ENCODE data around the gene ARFGEF2.

The ARFGEF2 gene

DNA sequence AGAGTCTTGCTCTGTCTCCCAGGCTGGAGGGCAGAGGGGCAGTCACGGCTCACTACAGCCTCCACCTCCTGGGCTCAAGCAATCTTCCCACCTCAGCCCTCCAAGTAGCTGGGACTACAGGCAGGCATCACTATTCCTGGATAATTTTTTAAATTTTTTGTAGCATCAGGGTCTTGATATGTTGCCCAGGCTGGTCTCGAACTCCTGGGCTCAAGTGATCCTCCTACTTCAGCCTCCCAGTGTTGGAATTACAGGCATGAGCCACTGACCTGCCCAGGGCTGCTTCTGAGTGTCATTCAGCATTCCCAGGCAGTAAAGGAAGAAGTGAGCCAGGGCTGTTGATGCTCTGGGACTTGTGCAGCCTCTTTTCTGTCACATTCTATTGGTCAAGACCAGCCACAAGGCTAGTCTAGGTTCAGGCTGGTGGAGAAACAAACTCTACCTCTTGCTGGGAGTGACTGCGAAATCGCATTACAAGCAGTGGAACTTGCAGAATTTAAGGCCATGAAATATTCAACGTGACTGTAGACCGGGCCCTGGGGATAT is 2.1 kb upstream of the ARFGEF2 start:
- no peak for DNase-seq (ENCODE audit: low read depth)
- no peak overlapping the region for H3K4me3 ChIP-seq (replicated peaks; ENCODE audit: low read depth, low read length)
- TF ChIP-seq CTCF (IDR thresholded peaks at IDR 0.05; ENCODE audit: low read length, missing control alignments), result no peak

DNA sequence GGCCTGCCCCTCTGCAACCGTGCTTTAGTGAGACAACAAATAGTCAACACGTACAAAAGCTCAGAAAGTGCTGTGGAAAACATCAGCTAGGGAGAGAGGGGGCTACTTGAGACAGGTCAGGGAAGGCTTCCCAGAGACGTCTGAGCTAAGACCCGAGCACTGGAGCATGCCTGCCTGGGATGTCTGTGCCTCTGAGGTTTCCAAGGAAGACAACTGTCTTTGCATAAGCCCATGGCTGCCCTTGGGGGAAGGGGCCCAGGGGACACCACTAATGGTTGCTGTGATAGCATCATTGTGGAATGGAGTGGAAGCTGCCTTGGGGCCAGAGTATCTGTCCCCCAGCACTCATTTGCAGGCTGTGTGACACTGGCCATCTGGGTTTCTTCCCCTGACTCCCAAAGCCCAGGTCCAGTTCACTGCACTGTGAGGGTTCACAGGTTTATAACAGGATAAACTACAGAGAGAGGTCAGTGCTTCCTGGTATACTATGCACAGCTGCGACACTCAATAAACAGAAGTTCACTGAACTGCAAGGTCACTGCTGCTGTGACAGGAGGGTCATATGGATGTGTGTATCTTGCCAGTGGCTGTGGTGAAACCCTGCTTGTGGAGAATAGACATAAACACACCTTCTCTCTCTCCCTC is 1.5 kb upstream of the ARFGEF2 start:
- H3K4me3 ChIP-seq (replicated peaks; ENCODE audit: low read depth, low read length), result no peak overlapping the region
- DNase-seq (ENCODE audit: low read depth), result no peak

GRCh38 chr20:48920527-48921167 is 864 bp upstream of the ARFGEF2 start:
- DNase-seq (ENCODE audit: low read depth), result no peak
- TF ChIP-seq CTCF (IDR thresholded peaks at IDR 0.05; ENCODE audit: low read length, missing control alignments), result no peak
- H3K4me3 ChIP-seq (replicated peaks; ENCODE audit: low read depth, low read length), result peak overlapping the region; percentile 92

More for the DNA sequence above, 1.5 kb upstream of the ARFGEF2 start:
- TF ChIP-seq CTCF (IDR thresholded peaks at IDR 0.05; ENCODE audit: low read length, missing control alignments), result no peak

DNA sequence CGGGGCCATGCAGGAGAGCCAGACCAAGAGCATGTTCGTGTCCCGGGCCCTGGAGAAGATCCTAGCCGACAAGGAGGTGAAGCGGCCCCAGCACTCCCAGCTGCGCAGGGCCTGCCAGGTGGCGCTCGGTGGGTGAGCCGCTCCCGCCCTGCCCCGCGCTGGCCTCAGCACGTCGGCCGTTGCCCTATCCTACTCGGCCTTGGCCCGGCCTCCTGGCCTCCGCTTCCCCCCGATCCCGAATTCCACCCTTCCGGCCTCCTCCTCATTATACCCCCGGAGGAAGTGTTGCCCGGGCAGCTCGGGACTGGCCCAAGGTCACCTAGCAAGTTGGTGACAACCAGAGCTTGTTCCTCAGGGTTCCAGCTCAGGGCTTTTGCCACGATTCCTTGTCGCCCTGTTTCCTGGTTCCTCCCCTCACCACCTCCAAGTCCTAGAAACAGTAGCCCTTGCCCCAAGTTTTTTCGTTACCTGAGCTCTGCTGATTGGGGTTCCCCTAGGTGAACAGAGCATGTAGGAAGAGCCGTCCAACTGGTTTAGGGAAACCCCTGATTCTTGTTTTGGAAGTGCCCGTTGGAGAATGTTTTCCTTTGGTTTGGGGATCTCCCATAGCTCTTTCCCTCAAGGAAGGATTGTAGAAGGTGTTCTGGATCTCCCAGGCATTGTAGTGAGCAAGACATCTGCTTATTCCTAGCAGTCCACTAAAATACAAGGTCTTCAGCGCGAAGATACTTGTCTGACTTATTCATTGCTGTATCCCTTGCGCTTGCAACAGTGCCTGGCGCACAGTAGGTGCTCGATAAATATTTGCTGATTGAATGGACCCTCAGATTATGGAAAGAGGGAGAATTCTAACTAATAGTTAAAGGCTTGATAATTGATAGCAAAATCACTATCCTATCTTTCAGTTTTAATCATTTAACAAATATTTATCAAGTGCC is 641 bp downstream of the ARFGEF2 start:
- peak; percentile 37 for DNase-seq (ENCODE audit: low read depth)
- TF ChIP-seq CTCF (IDR thresholded peaks at IDR 0.05; ENCODE audit: low read length, missing control alignments), result no peak
- H3K4me3 ChIP-seq (replicated peaks; ENCODE audit: low read depth, low read length), result peak overlapping the region; percentile 92

GRCh38 chr20:48923149-48923718 is 1.7 kb downstream of the ARFGEF2 start:
- no peak for TF ChIP-seq CTCF (IDR thresholded peaks at IDR 0.05; ENCODE audit: low read length, missing control alignments)
- H3K4me3 ChIP-seq (replicated peaks; ENCODE audit: low read depth, low read length), result peak overlapping the region; percentile 92
- DNase-seq (ENCODE audit: low read depth), result no peak

DNA sequence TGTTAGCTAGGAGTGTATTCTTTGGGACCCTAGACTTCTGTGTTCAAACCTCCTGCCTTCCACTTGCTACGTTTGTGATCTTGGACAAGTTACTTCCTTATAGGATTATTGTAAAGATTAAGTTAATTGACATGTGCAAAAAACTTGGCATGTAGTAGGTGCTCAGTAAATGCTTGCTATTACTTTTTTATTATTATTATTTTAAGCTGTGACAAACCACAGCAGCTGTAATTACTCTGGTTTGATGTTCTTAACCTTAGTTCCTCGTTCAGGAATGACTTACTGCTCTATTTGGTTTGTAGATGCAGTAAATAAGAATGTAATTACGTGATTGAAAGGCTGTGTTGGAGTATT is 3.2 kb downstream of the ARFGEF2 start:
- no peak for TF ChIP-seq CTCF (IDR thresholded peaks at IDR 0.05; ENCODE audit: low read length, missing control alignments)
- DNase-seq (ENCODE audit: low read depth), result no peak
- no peak overlapping the region for H3K4me3 ChIP-seq (replicated peaks; ENCODE audit: low read depth, low read length)
